Sigmoid colon (tissue), 4 donors: ENCODE measurements around the gene MED13L.

ENCODE experiments used
- EP300 ChIP-seq, 4 donors: sonication (generic); formaldehyde crosslinking; IDR thresholded peaks; one replicate each; pipeline ENCODE4 v1.6.1; 2017; ENCODE audit warnings: antibody characterized with exemption in 4 of 4
- POLR2A ChIP-seq, 2 donors: fragments of 450-650 bp; IDR thresholded peaks; one replicate each; pipeline ENCODE4 v1.6.1; 2016; ENCODE audit warnings: antibody characterized with exemption in 2 of 2, mild to moderate bottlenecking in 2 of 2, moderate library complexity in 2 of 2
- TF ChIP-seq, protein P1 (sequence below), 4 experiments: fragments of 450-650 bp in 3 of 4; fragments of 200-600 bp in 1 of 4; IDR thresholded peaks; one replicate each; pipeline ENCODE4 v1.5.1; 2016 to 2019; ENCODE audit warnings: antibody characterized with exemption in 4 of 4, mild to moderate bottlenecking in 3 of 4, moderate library complexity in 2 of 4

DNA sequence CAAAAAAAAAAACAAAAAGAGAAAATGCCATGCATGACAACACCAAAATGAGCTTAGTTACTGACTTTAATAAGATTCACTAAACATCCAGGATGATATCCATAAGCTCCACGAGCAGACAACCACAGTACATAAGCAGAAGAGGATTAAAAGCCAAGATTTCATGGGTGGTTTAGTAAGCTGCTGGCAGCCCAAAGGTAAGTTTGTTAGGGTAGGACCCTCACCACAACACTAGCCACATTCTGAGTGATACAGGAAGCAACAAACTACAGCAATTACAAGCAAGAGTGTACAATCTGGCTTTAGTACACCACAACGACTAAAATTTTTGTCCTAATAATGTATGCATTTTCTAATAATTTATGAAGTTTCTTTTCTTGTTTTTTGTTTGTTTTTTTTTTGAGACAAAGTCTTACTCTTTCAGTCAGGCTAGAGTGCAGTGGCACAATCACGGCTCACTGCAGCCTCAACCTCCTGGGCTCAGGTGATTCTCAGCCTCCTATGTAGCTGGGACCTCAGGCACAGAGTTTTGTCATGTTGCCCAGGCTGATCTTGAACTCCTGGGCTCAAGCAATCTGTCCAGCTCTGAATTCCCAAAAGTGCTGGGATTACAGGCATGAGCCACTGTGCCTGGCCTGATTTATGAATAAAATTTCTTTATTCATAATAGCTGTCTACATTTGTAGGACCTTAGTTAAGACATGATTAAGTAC is 221.4 kb downstream of the MED13L start:
- TF ChIP-seq, protein P1, sequence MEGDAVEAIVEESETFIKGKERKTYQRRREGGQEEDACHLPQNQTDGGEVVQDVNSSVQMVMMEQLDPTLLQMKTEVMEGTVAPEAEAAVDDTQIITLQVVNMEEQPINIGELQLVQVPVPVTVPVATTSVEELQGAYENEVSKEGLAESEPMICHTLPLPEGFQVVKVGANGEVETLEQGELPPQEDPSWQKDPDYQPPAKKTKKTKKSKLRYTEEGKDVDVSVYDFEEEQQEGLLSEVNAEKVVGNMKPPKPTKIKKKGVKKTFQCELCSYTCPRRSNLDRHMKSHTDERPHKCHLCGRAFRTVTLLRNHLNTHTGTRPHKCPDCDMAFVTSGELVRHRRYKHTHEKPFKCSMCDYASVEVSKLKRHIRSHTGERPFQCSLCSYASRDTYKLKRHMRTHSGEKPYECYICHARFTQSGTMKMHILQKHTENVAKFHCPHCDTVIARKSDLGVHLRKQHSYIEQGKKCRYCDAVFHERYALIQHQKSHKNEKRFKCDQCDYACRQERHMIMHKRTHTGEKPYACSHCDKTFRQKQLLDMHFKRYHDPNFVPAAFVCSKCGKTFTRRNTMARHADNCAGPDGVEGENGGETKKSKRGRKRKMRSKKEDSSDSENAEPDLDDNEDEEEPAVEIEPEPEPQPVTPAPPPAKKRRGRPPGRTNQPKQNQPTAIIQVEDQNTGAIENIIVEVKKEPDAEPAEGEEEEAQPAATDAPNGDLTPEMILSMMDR (IDR thresholded peaks at IDR 0.05) = no peak
- TF ChIP-seq POLR2A (IDR thresholded peaks at IDR 0.05) (no peak), EP300 (IDR thresholded peaks at IDR 0.05) (no peak)
